SU-DHL-6 (cell line): Measurements from ENCODE around the gene IFNGR1.

Source experiments
- H2AFZ ChIP-seq: fragments of 200-600 bp; sonication (generic); 2 replicates; pipeline ENCODE4 v1.6.1; 2014; ENCODE audit warnings: low read depth, mild to moderate bottlenecking, moderate library complexity, mixed read lengths, antibody characterized with exemption, low read length; ENCODE audit not compliant: severe bottlenecking
- H3F3A ChIP-seq: fragments of 200-600 bp; shearing (Covaris generic); 2 replicates; pipeline ENCODE4 v1.6.0; 2016; ENCODE audit warnings: antibody characterized with exemption, mild to moderate bottlenecking; ENCODE audit not compliant: insufficient read depth
- H3K27ac ChIP-seq: fragments of 200-600 bp; sonication (generic); 2 replicates; pipeline ENCODE4 v1.5.1; 2016; ENCODE audit warnings: low read depth, mild to moderate bottlenecking, low read length, moderate library complexity, mixed read lengths
- H3K27me3 ChIP-seq: fragments of 200-600 bp; sonication (generic), shearing (Covaris generic); 2 replicates; pipeline ENCODE4 v1.6.0; 2014; ENCODE audit warnings: mild to moderate bottlenecking, low read length
- H3K36me3 ChIP-seq: fragments of 200-600 bp; sonication (generic); 2 replicates; pipeline ENCODE4 v1.6.1; 2014; ENCODE audit warnings: mild to moderate bottlenecking, low read length, mixed read lengths
- H3K4me2 ChIP-seq: fragments of 300-600, 200-600 bp; shearing (Covaris generic), sonication (generic); 2 replicates; pipeline ENCODE4 v1.6.0; 2014; ENCODE audit warnings: low read length, low read depth, mild to moderate bottlenecking; ENCODE audit not compliant: poor library complexity, severe bottlenecking
- H3K4me3 ChIP-seq: fragments of 200-600 bp; sonication (generic); 2 replicates; pipeline ENCODE4 v1.5.1; 2014; ENCODE audit warnings: antibody characterized with exemption, low read length, mild to moderate bottlenecking, mixed read lengths; ENCODE audit not compliant: insufficient read depth, poor library complexity, severe bottlenecking
- H3K79me2 ChIP-seq: fragments of 200-600 bp; sonication (generic); 2 replicates; pipeline ENCODE4 v1.6.1; 2014; ENCODE audit warnings: mild to moderate bottlenecking, low read length, moderate library complexity; ENCODE audit not compliant: insufficient read depth
- H3K9ac ChIP-seq: fragments of 200-600 bp; sonication (generic); 2 replicates; pipeline ENCODE4 v1.7.0; 2014; ENCODE audit warnings: mild to moderate bottlenecking, low read length
- H3K9me2 ChIP-seq: fragments of 200-600 bp; sonication (generic); replicated peaks from 2 replicates; pipeline ENCODE4 v1.6.1; 2014; ENCODE audit warnings: low read length; ENCODE audit not compliant: insufficient read depth
- H3K9me3 ChIP-seq: fragments of 200-600 bp; sonication (generic); 2 replicates; pipeline ENCODE4 v1.6.1; 2014; ENCODE audit warnings: low read length, mixed read lengths; ENCODE audit not compliant: insufficient read depth
- H4K20me1 ChIP-seq: fragments of 200-600 bp; sonication (generic); 2 replicates; pipeline ENCODE4 v1.6.1; 2014; ENCODE audit warnings: low read depth, mild to moderate bottlenecking, antibody characterized with exemption, low read length, moderate library complexity, mixed read lengths
- EZH2phosphoT487 ChIP-seq: fragments of 200-600 bp; sonication (generic), shearing (Covaris generic); conservative IDR thresholded peaks from 2 replicates; pipeline ENCODE4 v1.6.1; 2018; ENCODE audit warnings: mild to moderate bottlenecking, antibody characterized with exemption, low read length, moderate library complexity, mixed read lengths
- TF ChIP-seq, protein P1 (sequence below): fragments of 200-600 bp; sonication (generic); IDR thresholded peaks from one replicate; pipeline ENCODE4 v1.5.1; 2017; ENCODE audit warnings: antibody characterized with exemption, mild to moderate bottlenecking, low read length, moderate library complexity; ENCODE audit not compliant: insufficient read depth, poor library complexity, severe bottlenecking

IFNGR1 gene

GRCh38 chr6:137226697-137227096 lies 7.5 kb upstream of the IFNGR1 start:
- TF ChIP-seq EZH2phosphoT487: no peak
- TF ChIP-seq, protein P1, sequence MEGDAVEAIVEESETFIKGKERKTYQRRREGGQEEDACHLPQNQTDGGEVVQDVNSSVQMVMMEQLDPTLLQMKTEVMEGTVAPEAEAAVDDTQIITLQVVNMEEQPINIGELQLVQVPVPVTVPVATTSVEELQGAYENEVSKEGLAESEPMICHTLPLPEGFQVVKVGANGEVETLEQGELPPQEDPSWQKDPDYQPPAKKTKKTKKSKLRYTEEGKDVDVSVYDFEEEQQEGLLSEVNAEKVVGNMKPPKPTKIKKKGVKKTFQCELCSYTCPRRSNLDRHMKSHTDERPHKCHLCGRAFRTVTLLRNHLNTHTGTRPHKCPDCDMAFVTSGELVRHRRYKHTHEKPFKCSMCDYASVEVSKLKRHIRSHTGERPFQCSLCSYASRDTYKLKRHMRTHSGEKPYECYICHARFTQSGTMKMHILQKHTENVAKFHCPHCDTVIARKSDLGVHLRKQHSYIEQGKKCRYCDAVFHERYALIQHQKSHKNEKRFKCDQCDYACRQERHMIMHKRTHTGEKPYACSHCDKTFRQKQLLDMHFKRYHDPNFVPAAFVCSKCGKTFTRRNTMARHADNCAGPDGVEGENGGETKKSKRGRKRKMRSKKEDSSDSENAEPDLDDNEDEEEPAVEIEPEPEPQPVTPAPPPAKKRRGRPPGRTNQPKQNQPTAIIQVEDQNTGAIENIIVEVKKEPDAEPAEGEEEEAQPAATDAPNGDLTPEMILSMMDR: no peak
- H3K27ac ChIP-seq: no peak overlapping the region

GRCh38 chr6:137224799-137225198 lies 5.6 kb upstream of the IFNGR1 start:
- TF ChIP-seq, protein P1: no peak
- no peak for TF ChIP-seq EZH2phosphoT487
- Histone ChIP-seq H3K9ac (no peak overlapping the region), H3K9me3 (no peaks in the 10 kb centered on the region), H3K4me2 (peak overlapping the region; percentile 22), H3K27me3 (no peaks in the 10 kb centered on the region), H3F3A (0 out of 2 replicates have a peak, but pooled peaks cover 10% of the 10 kb centered on the region), H3K4me3 (no peak overlapping the region), H3K79me2 (no peaks in the 10 kb centered on the region), H3K36me3 (no peaks in the 10 kb centered on the region), H2AFZ (no peak overlapping the region), H3K9me2 (no peaks in the 10 kb centered on the region), H4K20me1 (no peaks in the 10 kb centered on the region), H3K27ac (peak overlapping the region; percentile 36; the same call in 1 of the 2 replicates)

More at GRCh38 chr6:137226697-137227096, 7.5 kb upstream of the IFNGR1 start:
- Histone ChIP-seq H3K79me2 (no peaks in the 10 kb centered on the region), H2AFZ (no peak overlapping the region), H3K9me2 (no peaks in the 10 kb centered on the region), H3K4me2 (no peak overlapping the region), H3K27me3 (no peaks in the 10 kb centered on the region), H3K9ac (no peak overlapping the region), H3K9me3 (no peaks in the 10 kb centered on the region), H3K4me3 (no peak overlapping the region), H3K36me3 (no peaks in the 10 kb centered on the region), H4K20me1 (no peaks in the 10 kb centered on the region), H3F3A (0 out of 2 replicates have a peak, but pooled peaks cover 10% of the 10 kb centered on the region)

DNA sequence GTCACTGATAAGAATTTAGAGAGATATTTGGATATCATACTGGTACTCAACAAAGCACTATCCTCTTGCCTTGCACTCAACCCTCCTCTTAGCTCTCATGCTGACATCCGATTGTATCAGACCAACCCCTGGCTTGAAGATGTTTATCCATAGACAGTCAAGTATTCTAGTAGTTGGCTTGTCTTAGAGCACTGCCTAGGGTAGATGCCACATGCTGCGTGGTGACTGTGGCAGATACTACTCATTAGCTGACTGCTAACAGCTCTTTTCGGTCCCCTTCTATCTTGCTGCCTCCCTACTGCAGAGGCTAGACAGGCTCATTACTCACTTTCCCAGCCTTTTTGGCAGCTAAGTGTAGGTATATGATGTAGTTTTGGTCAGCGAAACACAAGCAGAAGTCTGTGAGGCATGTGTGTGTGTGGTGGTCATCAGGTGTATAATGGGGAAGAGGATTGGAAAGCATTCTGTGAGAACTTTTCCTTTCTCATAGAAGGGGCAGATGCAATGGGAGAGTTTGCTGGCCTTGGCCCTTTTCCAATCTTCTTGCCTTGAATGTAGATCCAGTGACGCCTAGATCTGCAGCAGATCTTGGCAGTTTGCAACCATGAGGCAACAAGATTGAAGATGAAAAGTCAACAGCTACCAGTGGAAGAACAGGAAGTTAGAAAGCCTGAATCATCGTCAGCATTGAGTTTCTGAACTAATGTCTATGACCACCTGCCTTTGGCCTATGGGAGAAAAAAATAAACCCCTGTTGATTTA lies 4.4 kb upstream of the IFNGR1 start:
- Histone ChIP-seq H4K20me1 (no peaks in the 10 kb centered on the region), H3K4me3 (no peak overlapping the region), H2AFZ (no peak overlapping the region), H3F3A (0 out of 2 replicates have a peak, but pooled peaks cover 10% of the 10 kb centered on the region), H3K27me3 (no peaks in the 10 kb centered on the region), H3K36me3 (no peaks in the 10 kb centered on the region), H3K79me2 (peaks cover 4% of the 10 kb centered on the region; the same call in 1 of the 2 replicates), H3K4me2 (no peak overlapping the region), H3K9me2 (no peaks in the 10 kb centered on the region), H3K9ac (no peak overlapping the region), H3K9me3 (no peaks in the 10 kb centered on the region), H3K27ac (0 out of 2 replicates have a peak overlapping the region, but pooled peaks have one; percentile 0)
- no peak for TF ChIP-seq EZH2phosphoT487
- TF ChIP-seq, protein P1: no peak
